Kasumi-1 (cell line): ENCODE data around the gene DSCAML1.
"Not testable (repeated sequence)": the region's sequence is repeated elsewhere in the genome, so short reads cannot be mapped to it uniquely, and the experiment has no call there.

ENCODE experiments used
- DNase-seq, 2 experiments: peaks; one replicate each; lab custom pipeline; 2025; lab: John Stamatoyannopoulos, UW

Gene DSCAML1

GRCh38 chr11:117465236-117465997, 331.6 kb downstream of the DSCAML1 start:
- DNase-seq: no peak

DNA sequence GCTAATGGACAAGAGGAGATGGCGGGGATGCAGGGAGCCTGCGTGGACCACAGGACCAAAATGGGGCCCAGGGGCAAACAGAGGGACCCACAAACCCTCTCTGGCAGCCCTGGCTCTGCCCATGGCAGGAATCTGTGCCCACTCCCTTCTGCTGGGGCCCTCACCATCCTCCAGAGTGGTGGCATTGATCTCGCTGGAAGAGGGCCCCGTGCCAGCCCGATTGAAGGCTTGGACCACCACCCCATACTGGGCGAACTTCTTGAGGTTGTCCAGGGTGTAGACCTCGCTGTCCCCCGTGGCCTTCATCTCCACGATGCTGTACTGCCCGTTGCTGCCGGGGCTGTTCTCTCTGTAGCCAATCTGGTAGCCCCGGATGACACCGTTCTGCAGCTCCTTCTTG, 332.2 kb downstream of the DSCAML1 start:
- no peak for DNase-seq

DNA sequence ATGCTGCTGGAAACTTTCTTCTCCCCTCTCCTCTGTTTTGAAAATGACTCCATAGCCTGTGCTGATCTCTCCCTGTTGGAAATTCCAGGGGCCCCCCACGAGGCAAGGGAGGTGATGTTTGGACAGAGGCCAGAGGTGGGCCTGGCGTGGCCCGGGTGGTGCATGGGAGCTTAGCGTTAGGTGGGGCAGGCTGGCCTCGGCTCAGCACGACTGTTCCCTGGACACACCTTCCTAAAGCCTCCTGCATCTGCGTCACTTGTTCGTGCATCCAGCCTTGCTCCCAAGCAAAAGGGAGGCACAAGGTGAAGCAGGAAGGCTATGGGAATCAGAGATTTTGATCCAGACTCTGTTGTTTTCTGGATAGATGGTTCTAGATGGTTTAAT, 334.2 kb downstream of the DSCAML1 start:
- DNase-seq: no peak

GRCh38 chr11:117462183-117462863, 334.7 kb downstream of the DSCAML1 start:
- DNase-seq: no peak

GRCh38 chr11:117461396-117462182, 335.4 kb downstream of the DSCAML1 start:
- DNase-seq: no peak

- DNase-seq: peak; percentile 2 to 13
Measured at GRCh38 chr11:117459979-117460300, 337.1 kb downstream of the DSCAML1 start.

DNA sequence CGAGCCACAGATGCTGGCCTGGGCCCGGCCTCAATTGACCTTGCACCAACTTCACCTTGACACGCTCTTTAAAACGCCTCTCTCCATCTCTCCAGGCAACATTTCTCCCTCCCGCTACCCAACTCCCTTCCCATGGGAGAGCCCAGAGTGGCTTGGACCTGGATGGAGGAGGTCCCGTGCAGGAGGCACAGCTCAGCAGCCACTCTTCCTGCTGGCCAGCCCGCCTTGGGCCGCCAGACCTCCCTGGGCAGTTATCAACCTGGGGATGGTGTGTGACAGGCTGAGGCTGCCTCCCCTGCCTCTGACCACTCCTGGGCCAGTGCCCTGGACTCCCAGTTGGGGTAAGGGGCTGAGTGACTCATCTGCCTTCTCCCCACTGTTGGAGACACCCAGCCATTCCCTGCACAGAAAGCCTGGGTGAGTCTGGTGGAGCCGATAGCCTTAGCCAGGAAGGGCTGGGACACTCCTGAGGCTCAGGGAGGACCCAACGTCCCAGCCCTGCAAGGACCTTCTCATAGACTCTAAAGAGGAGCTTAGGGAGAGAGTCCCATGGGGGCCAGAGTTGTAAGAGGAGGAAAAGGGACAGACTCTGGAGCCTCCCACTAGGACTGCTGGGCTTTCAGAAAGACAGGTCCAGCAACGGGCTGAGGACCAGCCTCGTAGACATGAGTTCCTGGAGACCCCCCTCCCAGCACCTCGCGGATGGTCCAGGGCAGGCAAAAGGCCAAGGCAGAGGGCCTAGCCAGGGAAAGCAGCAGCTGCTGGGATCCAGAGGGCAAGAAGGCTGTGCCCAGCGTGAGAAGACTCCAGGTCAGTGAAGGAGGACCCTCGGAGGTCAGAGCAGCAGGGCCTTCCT, 337.7 kb downstream of the DSCAML1 start:
- no peak for DNase-seq

GRCh38 chr11:117458275-117459122, 338.5 kb downstream of the DSCAML1 start:
- DNase-seq: no peak

DNA sequence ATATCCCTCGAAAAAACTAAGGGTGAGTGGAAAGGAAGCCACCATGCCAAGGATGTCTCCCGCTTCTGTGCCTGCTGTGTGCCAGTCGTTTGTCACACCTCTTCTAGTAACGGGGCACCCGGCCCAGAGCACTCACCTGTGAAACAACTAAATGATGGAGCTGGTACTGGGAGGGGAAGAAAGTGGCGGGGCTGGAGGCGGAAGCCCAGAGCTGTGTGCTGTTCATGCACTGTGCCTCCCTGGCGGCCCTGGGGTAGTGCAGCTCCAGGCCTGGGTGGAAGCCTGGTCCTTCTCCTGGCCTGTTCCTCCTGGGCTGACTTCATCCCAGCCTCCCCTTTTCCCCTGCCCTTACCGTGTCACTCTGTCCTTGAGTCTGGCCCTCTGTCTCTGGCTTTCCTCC, 339.2 kb downstream of the DSCAML1 start:
- DNase-seq: no peak

DNA sequence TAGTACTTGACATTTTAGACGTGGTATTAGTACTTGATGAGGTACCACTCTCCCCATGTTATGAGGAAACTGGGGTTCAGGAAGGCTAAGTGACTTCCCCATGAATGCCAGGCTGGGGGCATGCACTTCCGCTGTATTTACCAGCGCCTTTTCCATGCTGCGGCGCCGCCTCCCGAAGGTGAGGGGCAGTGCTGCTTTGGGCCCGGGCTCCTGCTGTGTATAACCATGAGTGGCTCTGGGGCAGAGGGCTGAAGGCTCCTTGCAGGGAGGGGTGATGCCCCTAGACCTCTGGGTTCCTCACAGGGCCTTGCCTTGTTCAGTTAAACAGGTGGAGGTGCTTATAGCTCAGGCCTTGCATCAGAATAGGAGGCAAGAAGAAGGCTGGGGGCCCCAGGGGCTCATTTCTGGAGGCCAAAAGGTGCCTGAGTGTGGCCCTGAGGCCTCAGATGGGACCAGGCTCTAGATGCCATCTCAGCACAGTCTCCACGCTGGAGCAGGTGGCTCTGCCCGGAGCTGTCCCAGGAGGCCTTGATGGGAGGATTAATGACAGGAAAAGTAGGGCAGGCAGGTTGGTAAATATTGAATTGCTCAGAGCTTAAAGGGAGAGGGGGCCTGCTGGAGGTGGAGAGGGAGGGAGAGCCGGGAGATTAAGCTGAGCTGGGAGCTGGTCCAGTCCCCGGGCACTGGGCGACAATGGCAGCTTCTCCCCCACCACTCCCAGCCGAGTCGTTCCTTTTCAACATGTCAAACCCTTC, 339.8 kb downstream of the DSCAML1 start:
- no peak for DNase-seq

DNA sequence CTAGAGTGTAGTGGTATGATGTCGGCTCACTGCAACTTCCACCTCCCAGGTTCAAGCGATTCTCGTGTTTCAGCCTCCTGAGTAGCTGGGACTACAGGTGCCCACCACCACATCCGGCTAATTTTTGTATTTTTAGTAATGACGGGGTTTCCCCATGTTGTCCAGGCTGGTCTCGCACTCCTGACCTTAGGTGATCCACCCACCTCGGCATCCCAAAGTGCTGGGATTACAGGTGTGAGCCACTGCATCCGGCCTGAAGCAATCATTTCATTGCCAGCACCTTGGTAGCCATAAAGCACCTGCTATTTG, 340.3 kb downstream of the DSCAML1 start:
- not testable (repeated sequence) for DNase-seq

DNA sequence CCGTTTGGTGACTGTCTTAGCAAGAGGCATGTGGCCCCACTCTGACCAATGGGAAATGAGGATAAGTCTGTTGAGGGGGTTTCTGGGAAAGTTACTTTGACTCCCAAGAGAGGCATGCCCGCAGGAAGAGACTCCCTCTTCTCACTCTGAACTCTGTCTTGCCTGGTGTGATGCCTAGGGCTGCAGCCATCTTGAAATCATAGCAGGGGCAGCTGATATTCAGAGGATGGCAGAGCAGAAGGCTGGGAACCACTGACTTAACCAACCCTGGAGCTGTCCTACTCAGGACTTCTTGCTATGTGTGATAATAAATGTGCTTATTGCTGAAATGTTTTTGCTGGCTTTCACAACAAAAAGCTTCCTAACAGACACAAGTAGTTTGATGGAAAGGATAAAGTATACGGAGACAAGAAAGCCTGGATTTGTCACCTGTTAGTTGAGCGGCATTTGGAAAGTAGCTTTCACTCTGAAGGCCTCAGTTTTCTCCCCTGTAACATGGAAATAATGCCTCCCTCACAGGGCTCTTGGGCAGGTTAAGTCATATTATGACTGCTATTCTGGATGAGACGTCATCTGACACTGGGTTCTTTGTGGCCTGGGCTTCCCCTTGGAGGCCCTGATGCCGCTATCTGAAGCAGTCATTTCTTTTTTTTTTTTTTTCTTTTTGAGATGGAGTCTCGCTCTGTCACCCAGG, 340.8 kb downstream of the DSCAML1 start:
- DNase-seq: no peak

- DNase-seq: no peak
Measured at GRCh38 chr11:117454564-117454917, 342.5 kb downstream of the DSCAML1 start.

DNA sequence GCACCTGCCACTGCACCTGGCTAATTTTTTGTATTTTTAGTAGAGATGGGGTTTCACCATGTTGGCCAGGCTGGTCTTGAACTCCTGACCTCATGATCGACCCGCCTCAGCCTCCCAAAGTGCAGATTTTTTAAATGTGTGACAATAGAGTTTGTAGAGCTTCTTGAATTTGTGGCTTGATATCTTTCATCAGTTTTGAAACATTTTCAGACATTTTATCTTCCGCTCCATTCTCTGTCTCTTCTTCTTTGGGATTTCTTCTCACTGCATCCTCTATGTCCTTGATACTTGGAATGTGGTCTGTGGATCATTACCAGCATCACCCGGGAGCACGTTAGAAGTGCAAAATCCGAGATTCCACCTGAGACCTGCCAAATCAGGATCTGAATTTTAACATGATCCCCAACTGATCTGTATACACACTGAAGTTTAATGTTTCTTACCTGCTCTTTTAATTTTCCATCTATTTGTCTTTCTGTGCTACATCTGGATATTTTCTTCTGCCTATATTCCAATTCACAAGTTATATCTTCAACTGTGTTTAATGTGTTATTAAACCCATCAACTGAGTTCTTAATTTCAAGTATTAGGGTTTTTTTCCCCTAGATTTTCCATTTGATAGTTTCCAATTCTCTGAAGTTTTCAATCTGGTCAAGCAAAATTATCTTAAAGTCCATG, 343.0 kb downstream of the DSCAML1 start:
- no peak for DNase-seq

- DNase-seq: no peak
Measured at GRCh38 chr11:117449111-117449693, 347.8 kb downstream of the DSCAML1 start.

GRCh38 chr11:117444711-117445658, 352.0 kb downstream of the DSCAML1 start:
- no peak for DNase-seq

- DNase-seq: no peak
Measured at GRCh38 chr11:117444256-117444655, 352.8 kb downstream of the DSCAML1 start.
